SKM-1 (cell line): Measurements from ENCODE around the gene IRF8.
"Not testable (repeated sequence)": the region's sequence is repeated elsewhere in the genome, so short reads cannot be mapped to it uniquely, and the experiment has no call there.

Source experiments
- DNase-seq: peaks from one replicate; lab custom pipeline; 2025; ENCODE audit not compliant: unreplicated experiment; lab: John Stamatoyannopoulos, UW

The IRF8 gene, protein sequence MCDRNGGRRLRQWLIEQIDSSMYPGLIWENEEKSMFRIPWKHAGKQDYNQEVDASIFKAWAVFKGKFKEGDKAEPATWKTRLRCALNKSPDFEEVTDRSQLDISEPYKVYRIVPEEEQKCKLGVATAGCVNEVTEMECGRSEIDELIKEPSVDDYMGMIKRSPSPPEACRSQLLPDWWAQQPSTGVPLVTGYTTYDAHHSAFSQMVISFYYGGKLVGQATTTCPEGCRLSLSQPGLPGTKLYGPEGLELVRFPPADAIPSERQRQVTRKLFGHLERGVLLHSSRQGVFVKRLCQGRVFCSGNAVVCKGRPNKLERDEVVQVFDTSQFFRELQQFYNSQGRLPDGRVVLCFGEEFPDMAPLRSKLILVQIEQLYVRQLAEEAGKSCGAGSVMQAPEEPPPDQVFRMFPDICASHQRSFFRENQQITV

DNA sequence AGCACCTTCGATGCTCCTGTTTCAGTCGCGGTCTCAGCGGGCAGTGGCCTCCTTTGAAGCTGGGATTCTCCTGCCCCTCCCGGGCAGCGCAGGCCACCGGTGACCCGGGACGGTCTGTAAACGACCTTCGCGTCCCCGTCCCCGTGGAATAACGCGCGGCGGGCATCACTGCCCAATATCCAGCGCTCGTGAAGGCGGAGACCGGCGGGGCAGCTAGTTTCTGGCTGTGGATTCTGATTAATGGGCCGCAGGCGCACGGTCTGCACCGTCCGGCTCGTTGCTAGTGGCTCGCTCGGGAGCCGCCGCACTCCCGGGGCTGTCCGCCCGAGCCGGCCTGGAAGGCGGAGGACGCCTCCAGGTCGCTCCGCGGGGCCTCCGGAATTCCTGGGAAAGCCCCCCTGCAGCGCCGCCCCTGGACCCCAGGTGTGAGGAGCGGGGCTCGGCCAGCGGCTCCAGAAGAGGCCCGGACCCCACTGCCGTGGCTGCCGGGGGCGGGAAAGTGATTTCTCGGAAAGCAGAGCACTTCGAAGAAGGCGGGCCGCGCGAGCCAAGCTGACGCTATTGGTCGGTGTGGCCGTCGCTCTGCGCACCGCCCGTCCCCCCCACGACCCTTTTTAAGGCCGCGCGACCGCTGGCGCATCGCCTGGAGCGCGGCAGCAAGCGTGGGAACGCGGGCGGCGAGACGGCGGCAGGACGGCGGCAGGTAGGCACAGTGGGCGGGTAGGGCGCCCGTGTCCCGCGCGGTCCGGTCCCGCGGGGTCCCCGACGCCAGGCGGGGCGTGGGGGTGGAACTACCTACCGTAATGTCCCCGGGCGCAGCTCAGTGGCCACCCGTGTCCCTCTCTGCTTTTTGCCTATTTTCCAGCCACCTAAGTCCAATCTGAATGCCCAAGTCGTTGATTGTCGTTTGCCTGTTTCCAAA lies at the start of gene IRF8:
IRF8 (plus strand) TSS at position 642 of the 922 bp plus-strand sequence. CDS start 3,854 bp downstream, outside the sequence.
- no peak for DNase-seq

DNA sequence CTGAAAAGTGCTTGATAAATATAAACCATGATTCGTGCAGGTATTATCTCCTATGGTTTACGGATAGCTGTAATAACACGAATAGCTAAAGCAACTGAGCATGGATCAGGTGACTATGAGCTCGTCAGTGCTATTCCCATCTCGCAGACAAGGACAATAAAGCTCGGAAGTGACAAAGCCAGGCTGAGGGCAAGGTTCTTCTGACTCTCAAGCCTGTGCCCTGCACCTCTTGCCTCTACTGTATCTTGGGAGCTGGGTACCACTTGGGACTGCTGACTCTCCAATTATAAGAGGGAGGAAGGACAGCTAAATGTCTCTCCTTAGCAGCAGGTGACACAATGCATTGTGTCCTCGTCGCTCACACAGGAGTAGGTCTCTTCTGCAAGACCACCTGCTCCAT lies 49.6 kb upstream of the IRF8 start:
- no peak for DNase-seq

DNA sequence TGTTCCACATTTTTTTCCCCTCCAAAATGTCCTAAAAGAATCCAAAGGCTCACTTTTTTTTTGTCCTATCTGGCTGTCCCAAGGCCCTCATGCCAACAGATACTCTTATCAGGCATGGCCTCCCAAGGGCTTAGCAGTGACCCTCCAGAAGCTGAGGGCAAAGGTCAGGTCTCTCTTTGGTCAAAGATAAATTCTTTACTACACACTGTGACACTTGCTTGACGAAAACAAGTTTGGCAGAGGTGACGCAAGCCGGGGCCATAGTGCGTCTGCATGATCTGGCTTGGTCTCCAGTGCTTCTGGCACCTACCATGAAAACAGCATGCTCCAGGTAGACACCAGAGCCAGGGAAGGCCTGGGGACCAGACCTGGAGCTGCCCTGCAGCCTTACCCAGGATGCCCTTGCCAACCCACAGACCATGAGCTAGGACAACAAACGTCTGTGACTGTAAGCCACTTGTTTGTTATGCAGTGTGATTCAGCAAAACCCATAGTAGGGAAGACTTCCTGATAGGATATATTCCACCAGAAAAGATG lies 48.5 kb upstream of the IRF8 start:
- no peak for DNase-seq

DNA sequence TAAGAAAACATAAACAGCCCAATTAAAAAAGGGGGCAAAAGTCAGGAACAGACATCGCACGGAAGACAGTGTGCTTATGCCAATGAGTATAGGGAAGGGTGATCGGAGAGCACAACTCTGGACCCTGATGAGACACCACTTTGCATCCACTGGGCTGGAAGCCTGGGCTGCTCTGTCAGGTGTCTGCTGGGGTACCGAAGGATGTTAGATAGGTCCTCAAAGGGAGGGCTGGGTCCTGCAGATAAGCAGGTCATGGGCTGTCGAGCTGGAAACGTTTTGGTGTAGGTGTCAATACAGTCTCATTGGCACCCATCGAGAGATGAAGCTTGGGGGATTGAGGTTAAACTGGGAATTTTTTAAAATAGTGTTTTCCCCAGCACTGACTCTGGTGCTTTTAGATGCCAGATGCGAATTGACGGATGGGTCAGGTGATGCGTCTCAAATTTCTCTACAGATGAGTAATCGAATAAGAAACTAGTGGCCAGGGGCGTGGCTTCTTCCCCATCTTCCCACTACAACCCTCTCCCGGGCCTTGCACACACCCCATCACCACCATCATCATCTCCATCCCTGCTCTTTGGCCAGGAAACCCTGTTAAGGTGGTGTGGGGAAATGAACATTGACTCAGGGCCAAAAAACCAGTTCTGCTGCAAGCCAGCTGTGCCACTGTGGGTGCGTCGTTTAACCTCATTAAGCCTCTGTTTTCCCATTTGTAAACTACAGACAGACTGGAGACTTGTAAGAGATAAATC lies 47.8 kb upstream of the IRF8 start:
- no peak for DNase-seq

DNA sequence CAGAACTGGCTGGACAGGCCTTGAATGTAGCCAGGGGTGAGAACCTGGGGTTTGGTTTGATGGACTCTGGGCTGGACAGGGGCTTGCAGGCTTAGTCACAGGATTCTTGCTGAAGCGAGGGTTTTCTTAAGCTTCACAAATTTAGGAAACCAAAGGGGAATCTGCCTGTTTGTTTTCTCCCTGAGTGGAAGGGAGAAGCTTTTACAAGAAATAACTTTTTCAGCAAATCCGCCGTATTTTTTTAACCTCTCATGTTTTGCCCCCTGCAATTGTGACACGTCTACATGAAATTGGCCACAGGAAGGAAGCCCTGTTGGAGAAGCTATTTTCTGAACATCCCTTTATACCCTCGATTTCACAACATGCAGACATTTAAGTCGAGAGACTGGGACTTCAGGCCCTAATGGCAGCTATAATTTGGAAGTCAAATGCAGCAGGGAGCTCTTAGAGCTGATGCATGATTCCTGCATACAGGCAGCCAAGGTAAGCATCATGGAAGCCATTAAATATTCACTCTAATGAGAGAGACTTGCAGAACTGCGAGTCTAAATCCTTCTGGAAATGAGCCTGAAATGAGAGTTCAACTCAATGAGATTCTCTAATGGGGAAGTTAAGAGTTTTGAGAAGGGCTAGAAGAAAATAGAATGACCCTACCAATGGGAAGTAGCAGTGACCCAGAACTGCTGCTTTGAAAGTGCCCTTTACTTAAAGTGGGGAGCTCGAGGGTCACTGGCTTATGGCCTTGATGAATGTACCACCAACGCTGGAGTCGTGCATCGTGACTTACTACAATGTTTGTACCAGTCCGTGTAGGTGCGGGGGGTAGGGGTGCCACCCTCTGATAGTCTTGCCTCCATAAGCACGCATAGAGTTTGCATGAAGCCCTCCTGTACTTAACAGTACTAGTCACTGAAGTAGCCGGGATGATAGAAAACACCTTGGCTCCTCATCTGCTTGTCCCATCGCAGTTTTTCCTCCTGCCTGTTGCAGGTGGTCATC lies 45.1 kb upstream of the IRF8 start:
- DNase-seq: peak; percentile 85

DNA sequence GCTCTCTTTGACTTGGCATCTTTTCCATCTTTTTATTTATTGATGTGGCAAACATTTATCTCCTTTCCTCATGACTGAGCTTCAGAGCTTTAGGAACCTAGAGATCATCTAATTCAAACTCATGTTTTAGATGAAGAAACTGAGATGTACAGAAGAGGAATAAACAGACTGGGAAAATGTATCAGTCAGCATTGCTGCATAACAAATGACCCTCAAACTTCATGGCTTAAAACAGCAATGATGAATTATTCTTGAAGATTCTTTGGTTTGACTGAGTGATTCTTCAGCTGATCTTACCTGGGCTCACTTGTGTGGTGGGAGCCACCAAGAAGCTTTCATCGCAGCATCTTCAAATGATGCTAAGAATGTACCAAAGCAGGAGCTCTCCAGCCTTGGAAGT lies 44.0 kb upstream of the IRF8 start:
- DNase-seq: no peak

DNA sequence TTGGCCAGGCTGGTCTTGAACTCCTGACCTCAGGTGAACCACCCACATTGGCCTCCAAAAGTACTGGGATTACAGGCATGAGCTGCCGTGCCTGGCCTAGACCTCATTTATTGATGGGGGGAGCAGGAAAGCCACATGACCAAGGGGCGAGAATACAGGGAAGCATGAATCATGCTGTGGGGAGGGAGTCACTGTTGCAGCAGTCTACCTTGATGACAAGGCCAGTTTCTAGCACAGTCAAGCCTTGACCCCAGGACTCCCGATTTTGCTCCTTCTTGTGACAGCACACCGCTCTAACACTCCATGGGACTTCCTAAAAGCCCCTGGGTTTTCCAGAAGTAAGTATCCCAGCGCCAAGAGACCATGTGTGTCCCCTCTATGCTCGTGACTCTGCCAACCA lies 42.9 kb upstream of the IRF8 start:
- DNase-seq: no peak

DNA sequence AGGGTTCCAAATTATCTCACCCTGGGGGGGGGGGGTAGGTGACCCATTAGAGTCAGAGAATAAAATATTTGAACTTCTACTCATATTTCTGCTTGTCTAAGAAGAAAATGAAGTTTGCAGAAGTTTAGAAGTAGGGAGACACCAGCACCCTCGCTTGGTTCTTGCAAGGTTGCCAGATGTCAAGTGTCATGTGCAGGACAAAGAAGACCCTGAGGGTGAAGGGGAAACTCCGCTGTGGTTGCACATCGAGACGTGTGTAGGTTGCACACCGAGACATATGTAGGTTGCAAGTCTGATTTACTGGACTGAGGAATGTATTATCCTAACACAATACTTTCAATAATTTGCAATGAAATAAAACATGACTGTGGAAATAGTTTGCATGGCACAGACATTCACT lies 42.4 kb upstream of the IRF8 start:
- no peak for DNase-seq

DNA sequence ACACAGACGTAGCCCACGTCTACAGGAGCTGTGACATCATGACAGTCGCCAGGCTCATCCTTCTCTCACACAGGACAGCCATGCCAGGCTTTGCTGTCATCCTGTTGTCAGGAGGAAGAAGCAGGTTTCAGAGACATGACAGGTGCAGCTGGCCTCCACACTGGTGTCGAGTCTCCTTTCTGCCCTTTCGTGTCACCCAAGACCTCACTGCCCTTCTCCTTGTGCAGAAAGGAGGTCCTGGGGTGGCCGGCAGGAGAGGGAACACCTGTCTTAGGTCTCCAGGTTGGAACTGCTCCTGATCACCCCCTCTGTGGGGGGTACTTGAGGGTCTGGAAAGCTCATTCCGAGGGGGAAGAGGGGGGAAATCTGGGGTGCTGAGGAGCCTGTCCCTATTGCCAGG lies 41.6 kb upstream of the IRF8 start:
- DNase-seq: no peak

DNA sequence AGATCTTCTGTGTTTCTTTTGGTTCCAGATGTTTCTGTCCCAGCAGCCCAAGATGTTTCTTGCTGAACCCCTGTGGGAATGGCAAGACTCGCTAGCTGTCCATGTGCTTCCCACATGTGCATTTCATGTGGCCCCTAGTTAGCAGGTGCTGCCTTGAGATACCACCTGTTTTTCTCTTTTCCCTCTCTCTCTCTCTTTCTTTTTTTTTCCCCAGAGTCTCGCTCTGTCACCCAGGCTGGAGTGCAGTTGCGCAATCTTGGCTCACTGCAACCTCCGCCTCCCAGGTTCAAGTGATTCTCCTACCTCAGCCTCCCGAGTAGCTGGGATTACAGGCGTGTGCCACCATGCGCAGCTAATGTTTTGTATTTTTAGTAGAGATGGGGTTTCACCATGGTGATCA lies 40.4 kb upstream of the IRF8 start:
- not testable (repeated sequence) for DNase-seq

DNA sequence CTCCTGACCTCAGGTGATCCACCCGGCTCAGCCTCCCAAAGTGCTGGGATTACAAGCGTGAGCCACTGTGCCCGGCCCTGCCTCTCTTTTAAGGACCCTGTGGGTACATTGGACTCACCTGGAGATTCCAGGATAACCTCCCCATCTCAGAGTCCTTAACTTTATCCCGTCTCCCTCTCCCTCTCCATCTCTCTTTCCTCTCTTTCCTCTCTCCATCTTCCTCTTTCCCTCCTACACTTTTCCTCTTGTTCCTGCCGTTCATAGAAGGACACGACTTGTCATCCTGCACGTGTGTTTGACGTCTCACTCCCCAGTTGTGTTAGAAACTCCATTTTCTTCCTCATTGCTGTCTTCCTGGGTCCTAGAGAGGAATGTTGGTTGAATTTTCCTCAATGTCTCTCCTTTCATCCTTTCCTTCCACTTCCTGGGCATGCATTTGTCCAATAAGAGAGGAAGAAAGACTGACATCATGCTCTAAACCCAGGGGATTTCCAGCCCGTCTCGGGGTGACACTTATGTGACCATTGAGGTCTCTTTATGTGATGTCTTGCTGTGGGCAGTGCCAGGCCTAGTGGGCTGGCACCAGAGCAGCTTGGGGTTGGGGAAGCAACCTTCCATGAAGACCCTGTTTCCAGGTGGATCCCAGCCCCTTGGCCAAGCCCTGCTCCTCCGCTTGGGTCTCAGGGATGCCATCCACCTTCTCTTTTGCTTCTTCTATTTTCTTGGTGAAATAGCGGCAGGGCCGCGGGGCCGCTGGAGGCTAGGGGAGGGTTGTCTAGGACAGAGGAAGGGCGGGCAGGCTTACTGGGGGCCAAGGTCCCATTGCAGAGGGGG lies 39.8 kb upstream of the IRF8 start:
- no peak for DNase-seq

DNA sequence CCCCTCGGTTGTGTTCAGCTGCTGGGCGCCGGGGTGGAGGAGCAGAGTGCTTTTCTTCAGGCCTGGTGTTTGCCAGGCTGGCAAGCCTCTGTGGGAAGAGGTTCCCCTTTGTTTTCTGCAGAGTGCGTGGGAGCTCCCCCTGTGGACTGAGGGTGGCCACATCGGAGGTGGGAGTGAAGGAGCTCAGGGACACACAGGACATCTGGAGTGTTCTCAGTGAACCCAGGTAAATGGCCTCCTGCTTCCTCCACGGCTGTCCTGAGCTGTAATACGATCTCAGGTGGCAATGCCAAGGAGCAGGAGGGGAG lies 39.2 kb upstream of the IRF8 start:
- no peak for DNase-seq

DNA sequence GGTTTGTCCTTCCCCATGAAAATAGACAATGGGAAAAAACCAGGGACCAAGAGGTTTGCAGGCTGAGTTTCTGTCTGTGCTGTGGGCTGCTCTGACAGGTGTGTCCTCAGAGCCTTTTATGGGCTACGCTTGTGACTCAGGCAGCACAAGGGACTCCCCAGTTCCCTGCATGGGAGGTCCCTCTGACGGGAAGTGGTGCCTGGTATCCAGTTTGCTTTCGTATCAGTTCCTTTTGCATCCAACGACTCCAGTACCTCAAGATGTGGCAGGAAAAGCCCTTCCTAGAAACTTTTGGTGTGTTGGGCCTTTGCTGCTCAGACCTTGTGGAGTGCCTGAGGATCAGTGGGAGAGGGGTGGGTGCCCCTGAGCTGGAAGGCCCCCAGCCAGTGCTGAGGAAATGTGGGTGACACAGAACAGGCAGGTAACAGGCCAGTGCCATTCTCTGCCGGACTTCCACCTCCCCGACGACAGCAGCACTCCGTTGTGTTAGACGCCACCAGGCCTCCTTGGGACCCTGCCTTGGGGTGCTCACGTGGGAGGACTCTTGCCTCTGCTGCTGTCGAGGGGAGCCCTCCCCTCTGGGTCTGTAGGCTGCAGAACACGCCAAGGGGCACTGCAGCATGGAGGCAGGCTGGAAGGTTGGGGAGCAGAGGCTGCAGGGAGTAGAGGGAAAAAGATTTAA lies 38.4 kb upstream of the IRF8 start:
- no peak for DNase-seq

DNA sequence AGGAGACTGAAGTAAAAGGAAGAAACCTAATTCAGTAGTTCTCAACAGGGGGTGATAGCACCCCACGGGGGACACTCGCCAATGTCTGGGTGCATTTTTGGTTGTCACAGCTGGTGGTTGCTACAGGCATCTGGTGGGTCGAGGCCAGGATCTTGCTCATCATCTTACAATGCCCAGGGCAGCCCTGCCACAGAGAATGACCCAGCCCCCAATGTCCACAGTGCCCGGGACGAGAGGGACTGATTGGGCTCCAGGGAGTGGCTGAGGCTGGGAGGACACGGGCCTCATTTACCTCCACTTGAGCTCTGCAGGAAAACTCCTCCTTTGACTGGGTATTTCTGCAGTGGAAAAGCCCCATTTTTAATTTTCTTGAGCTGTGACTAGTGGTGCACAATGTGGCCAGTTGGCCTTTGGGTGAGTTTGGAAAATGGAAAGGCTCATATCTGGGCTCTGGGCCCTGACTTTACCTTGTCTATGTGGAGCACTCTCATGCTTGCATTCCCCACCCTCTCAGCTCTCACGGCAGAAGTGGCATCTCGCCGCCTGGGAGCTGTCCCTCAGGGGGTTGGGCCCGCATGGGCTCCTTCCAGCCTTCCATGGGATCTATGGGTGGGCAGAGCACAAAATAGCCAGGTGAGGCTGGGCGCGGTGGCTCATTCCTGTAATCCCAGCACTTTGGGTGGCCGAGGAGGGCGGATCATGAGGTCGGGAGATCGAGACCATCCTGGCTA lies 37.7 kb upstream of the IRF8 start:
- no peak for DNase-seq

DNA sequence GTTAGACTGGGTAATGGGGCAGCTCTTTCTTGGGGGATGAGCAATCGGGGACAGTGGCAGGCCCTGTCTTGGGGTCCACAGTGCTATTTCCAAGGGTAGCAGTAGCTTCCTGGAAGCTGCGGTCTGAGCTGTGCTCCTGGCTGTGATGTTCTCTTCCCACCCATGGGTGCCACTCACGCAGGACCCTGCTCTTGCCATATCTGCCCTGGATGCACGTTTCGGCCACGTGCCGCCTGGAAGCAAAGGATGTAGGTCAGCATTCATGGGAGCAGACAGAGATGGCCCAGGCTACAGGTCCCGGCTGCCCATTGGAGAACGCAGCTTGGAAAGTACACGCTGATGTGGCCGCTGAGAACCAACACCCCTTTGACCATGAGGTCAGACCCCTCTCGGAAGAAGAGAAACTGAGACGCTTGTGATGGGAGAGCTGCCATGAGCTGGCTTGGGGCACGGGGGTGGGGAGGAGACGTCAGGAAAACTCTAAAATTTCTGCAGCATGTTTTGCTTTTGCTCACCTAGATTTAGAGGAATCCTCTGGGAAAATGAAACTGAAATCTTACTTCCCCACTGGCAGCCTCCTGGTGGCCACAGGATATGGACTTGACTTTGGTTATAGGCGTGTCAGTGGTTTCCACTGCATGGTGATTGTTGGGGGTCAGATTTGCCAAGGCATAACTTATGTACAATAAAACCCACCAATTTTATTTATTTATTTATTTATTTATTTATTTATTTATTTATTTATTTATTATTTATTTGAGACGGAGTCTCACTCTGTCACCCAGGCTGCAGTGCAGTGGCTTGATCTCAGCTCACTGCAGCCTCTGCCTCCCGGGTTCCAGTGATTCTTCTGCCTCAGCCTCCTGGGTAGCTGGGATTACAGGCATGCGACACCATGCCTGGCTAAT lies 36.2 kb upstream of the IRF8 start:
- no peak for DNase-seq

DNA sequence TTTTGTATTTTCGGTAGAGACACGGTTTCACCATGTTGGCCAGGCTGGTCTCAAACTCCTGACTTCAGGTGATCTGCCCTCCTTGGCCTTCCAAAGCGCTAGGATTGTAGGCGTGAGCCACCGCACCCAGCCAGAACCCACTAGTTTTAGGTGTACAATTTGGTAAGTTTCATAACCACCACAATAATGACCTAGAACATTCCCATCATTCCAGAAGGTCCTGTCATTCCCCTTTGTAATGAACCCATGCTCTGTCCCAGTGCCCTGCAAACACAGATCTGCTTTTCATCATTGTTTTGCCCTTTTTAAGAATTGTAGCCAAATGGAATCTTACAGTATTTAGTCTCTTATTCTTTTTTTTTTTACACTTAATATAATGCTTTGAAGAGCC lies 35.6 kb upstream of the IRF8 start:
- no peak for DNase-seq

DNA sequence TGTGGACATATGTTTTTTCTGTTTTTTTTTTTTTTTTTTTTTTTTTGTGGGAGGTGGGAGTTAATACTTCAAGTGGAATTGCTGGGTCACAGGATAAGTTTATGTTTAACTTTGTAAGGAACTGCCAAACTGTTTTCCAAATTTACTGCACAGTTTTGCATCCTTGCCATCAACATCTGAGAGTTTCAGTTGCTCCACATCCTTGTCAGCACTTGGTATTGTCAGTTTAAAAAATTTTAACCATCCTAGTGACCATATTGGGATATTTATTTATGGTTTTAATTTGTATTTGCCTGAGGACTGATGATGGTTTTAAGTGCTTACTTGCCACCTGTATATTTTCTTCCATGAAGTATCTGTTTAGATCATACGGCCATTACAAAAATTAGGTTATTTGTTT lies 34.0 kb upstream of the IRF8 start:
- DNase-seq: no peak
